ENCODE data around the gene CREBBP. TPM values are rescaled to one million over a fixed set of nuclear protein-coding genes. Genes with fewer than 3 reads are reported as not detected.

Gene CREBBP
- total and polyA plus RNA-seq, 7 donors = 7.1 to 54.9 (median 44.1) TPM

DNA sequence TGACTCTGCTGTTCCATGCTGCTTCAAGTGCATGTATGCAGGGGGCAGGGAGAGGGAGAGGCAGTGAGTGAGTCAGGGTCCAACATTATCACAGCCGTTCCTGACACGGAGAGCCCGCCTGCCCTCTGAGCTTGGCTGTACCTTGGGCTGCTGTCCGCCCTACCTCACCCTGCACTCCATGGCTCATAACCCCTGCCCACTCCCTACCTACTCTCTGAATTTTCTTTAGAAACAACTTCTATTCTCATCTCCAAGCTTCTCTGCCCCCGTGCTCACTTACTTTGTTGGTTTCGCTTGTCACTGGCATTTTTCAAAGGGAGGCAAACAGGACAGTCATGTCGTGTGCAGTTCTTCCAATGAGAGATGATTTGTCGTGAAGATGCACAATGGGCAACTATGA is 88.8 kb downstream of the CREBBP start:
- peaks cover 0 to 54% of the 10 kb centered on the region in 2 donors for H3K36me3 ChIP-seq (ENCODE audit: insufficient read depth in 1 of 2, low read depth in 1 of 2)
- H3K4me3 ChIP-seq = no peak overlapping the region
- no peak overlapping the region for H3K27ac ChIP-seq
- peaks cover 36% of the 10 kb centered on the region for H3K4me1 ChIP-seq
- 91 to 95% (median 94%) methylated on average over 8 of the region's 8 CpGs for WGBS, 3 donors
- intact Hi-C loops (cut with DNase I) = no loop called here
- ATAC-seq (no peak), DNase-seq (no peak)
- H3K27me3 ChIP-seq (ENCODE audit: insufficient read depth in 3 of 3, low read length in 2 of 3) = no peaks in the 10 kb centered on the region
- TF ChIP-seq, protein P1, sequence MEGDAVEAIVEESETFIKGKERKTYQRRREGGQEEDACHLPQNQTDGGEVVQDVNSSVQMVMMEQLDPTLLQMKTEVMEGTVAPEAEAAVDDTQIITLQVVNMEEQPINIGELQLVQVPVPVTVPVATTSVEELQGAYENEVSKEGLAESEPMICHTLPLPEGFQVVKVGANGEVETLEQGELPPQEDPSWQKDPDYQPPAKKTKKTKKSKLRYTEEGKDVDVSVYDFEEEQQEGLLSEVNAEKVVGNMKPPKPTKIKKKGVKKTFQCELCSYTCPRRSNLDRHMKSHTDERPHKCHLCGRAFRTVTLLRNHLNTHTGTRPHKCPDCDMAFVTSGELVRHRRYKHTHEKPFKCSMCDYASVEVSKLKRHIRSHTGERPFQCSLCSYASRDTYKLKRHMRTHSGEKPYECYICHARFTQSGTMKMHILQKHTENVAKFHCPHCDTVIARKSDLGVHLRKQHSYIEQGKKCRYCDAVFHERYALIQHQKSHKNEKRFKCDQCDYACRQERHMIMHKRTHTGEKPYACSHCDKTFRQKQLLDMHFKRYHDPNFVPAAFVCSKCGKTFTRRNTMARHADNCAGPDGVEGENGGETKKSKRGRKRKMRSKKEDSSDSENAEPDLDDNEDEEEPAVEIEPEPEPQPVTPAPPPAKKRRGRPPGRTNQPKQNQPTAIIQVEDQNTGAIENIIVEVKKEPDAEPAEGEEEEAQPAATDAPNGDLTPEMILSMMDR (IDR thresholded peaks at IDR 0.05) = no peak
- no peaks in the 10 kb centered on the region for H3K9me3 ChIP-seq

DNA sequence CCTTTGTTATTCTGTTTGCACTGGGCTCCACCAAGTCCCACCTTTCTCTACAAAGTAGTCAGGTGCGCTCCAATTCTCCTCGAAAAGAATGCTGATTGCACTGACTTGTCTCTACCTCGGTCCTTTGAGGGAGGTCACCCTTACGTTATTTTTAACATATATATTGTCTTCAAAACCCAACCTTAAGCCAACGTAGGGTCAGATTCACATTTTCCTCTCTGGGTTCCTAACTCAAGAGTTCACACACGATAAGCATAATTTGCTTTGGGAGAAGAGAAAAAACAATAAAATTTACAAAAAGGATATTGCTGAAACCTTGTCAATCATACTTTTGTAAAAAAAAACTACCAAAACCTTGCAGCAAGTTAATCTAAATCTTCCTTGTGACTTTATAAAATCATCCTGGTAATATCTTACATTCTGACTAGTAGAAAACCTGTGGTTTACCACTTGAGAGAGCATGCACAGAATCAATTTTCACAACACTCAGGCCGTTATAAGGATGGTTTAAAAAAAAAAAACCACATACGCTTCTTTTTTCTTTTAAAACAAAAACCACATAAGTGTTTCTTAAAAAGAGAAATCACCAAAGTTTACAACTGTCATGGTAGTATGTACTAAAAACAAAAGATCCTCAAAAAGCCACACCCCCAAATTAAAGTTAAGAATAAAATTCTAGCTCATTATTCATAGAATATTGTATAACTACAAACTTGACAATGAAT is 91.0 kb downstream of the CREBBP start:
- TF ChIP-seq, protein P1 (IDR thresholded peaks at IDR 0.05) = no peak
- peaks cover 0 to 66% of the 10 kb centered on the region in 2 donors for H3K36me3 ChIP-seq (ENCODE audit: insufficient read depth in 1 of 2, low read depth in 1 of 2)
- no peaks in the 10 kb centered on the region for H3K9me3 ChIP-seq
- peaks cover 24% of the 10 kb centered on the region for H3K4me1 ChIP-seq
- no peak for ATAC-seq
- no peak overlapping the region for H3K27ac ChIP-seq
- no peak overlapping the region for H3K4me3 ChIP-seq
- DNase-seq = no peak
- 84 to 86% (median 86%) methylated on average over 8 of the region's 8 CpGs for WGBS, 3 donors
- intact Hi-C loops (cut with DNase I) = no loop called here
- no peaks in the 10 kb centered on the region for H3K27me3 ChIP-seq (ENCODE audit: insufficient read depth in 3 of 3, low read length in 2 of 3)

DNA sequence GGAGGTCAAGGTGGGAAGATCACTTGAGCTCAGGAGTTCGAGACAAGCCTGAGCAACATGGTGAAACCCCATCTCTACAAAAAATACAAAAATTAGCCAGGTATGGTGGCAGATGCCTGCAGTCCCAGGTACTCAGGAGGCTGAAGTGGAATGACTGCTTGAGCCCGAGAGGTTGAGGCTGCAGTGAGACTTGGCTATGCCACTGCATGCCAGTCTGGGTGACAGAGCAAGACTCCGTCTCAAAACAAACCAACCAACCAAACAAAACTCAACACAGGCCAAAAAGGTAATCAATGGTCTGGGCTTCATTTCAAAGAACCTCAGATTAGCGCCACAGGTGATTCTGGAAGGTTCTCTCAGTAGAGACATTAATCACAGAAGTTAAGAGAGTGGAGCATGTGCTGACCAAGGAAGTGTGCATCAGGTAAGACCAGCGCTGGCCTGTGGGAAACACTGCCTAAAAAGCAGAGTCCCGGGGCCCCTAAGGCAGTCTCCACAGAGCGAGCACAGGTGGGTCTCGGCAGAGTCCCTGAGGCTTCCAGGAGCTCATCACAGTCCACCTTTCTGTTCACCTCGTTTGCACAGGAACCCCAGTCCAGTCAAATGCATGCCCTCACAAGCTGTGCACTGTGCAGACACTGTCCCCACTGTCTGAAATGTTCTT is 91.7 kb downstream of the CREBBP start:
- Histone ChIP-seq H3K27me3 (ENCODE audit: insufficient read depth in 3 of 3, low read length in 2 of 3) (no peaks in the 10 kb centered on the region), H3K36me3 (ENCODE audit: insufficient read depth in 1 of 2, low read depth in 1 of 2) (peaks cover 0 to 66% of the 10 kb centered on the region in 2 donors), H3K4me1 (peaks cover 17% of the 10 kb centered on the region), H3K27ac (no peak overlapping the region), H3K4me3 (no peak overlapping the region), H3K9me3 (no peaks in the 10 kb centered on the region)
- TF ChIP-seq, protein P1 (IDR thresholded peaks at IDR 0.05) = no peak
- 91 to 96% (median 92%) methylated on average over 9 of the region's 9 CpGs for WGBS, 3 donors
- no peak for ATAC-seq
- intact Hi-C loops (cut with DNase I) = no loop called here
- no peak for DNase-seq

DNA sequence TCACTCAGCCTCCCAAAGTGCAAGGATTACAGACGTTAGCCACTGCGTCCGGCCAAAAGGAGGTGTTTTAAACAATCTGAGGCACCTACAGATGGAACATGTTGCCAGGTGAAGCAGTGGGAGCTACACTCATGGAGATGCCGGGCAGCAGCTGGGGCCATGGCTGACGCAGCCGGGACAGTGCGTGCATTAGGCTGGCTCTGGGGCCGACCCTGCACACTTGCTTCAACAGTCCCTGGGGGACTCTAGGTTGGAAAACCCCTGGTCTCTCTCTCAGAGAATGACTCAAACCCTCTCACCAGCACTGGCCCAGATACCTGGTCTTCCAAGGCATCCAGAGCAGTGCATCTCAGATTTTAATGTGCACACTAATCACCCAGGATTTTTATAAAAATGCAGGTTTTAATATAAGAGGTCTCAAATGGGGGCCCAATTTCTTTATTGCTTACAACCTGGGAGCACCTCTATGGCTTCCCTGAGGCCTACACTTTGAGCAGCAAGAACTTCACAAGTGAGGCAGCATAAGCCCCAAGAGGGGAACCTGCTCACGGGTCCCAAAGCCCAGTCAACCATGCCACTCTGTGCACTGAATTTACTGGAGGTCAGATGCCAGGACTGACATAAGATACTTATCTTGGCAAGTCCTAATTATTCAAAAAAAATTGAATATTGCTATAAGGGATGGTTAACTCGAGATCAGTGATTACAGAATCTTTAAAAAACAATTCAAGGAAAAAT is 92.4 kb downstream of the CREBBP start:
- no peak overlapping the region for H3K4me3 ChIP-seq
- H3K9me3 ChIP-seq = no peaks in the 10 kb centered on the region
- ATAC-seq (peak in 2 of 4 donors; percentile 19 to 22), DNase-seq (no peak)
- TF ChIP-seq, protein P1 (IDR thresholded peaks at IDR 0.05) = no peak
- peaks cover 9% of the 10 kb centered on the region for H3K4me1 ChIP-seq
- no peaks in the 10 kb centered on the region for H3K27me3 ChIP-seq (ENCODE audit: insufficient read depth in 3 of 3, low read length in 2 of 3)
- H3K27ac ChIP-seq = no peak overlapping the region
- 63 to 76% (median 65%) methylated on average over 10 of the region's 10 CpGs for WGBS, 3 donors
- H3K36me3 ChIP-seq (ENCODE audit: insufficient read depth in 1 of 2, low read depth in 1 of 2) = peaks cover 0 to 65% of the 10 kb centered on the region in 2 donors
- intact Hi-C loops (cut with DNase I) = no loop called here

Measured in psoas muscle (tissue), 8 donors.